ENCODE results near the gene SLC22A14.

GRCh38 chr3:38349684-38350359 lies 67.7 kb downstream of the SLC22A14 start:
- TF ChIP-seq POLR2A (IDR thresholded peaks at IDR 0.05) (no peak), CTCF (IDR thresholded peaks at IDR 0.05) (no peak)
